SK-N-SH (cell line): Measurements from ENCODE around the gene RPS6KC1. TPM values are rescaled to one million over a fixed set of nuclear protein-coding genes. Genes with fewer than 3 reads are reported as not detected.
"Not testable (repeated sequence)": the region's sequence is repeated elsewhere in the genome, so short reads cannot be mapped to it uniquely, and the experiment has no call there.

Experiments
- CTCF ChIA-PET: fragments of 300-600, 350-600 bp; formaldehyde crosslinking; extraction: SDS; loops from one replicate; lab custom pipeline; 2021; lab: Yijun Ruan, JAX
- POLR2A ChIA-PET: fragments of 350-600 bp; sonication (Branson Sonifier 250); formaldehyde crosslinking; extraction: SDS; loops from one replicate; lab custom pipeline; 2020; ENCODE audit warnings: antibody characterized with exemption, inconsistent platforms; lab: Yijun Ruan, JAX
- DNase-seq: peaks from one replicate; pipeline ENCODE4 v3.0.0; 2012
- H2AFZ ChIP-seq: fragments of 200-600 bp; sonication (generic); 2 replicates; pipeline ENCODE4 v1.8.1; 2016; ENCODE audit warnings: antibody characterized with exemption, mild to moderate bottlenecking, low read depth
- H3F3A ChIP-seq: fragments of 200-600 bp; sonication (generic); replicated peaks from 2 replicates; pipeline ENCODE3; 2016; ENCODE audit warnings: antibody characterized with exemption, mild to moderate bottlenecking; ENCODE audit not compliant: insufficient read depth
- H3K27ac ChIP-seq, 2 experiments: fragments of 200-500 bp in 1 of 2; fragments of 200-600 bp in 1 of 2; sonication (Bioruptor generic) in 1 of 2; sonication (generic), shearing (Covaris generic) in 1 of 2; 2 replicates each; pipeline versions ENCODE4 v1.5.1 to v1.6.1; 2014 to 2016; ENCODE audit warnings: low read depth in 2 of 2, inconsistent platforms in 1 of 2, low read length in 1 of 2, mild to moderate bottlenecking in 1 of 2, mixed read lengths in 1 of 2
- H3K27me3 ChIP-seq: fragments of 200-600 bp; sonication (generic), shearing (Covaris generic); 2 replicates; pipeline ENCODE4 v1.6.1; 2016; ENCODE audit warnings: mixed run types; ENCODE audit not compliant: insufficient read depth
- H3K36me3 ChIP-seq, 2 experiments: fragments of 200-500 bp in 1 of 2; fragments of 200-600 bp in 1 of 2; sonication (Bioruptor generic) in 1 of 2; sonication (generic) in 1 of 2; replicated peaks in 1 of 2; 2 replicates each; pipeline versions ENCODE3 to v1.5.1; 2014 to 2016; ENCODE audit warnings: low read length in 1 of 2, mild to moderate bottlenecking in 1 of 2; ENCODE audit not compliant: insufficient read depth in 2 of 2, control insufficient read depth in 1 of 2
- H3K4me1 ChIP-seq, 2 experiments: fragments of 200-500 bp in 1 of 2; fragments of 200-600 bp in 1 of 2; sonication (Bioruptor generic) in 1 of 2; sonication (generic), shearing (Covaris generic) in 1 of 2; 2 replicates each; pipeline versions ENCODE4 v1.5.1 to v1.6.1; 2014 to 2016; ENCODE audit warnings: low read depth in 1 of 2, low read length in 1 of 2, mixed run types in 1 of 2; ENCODE audit not compliant: insufficient read depth in 2 of 2, control insufficient read depth in 1 of 2
- H3K4me2 ChIP-seq: fragments of 200-600 bp; sonication (generic), shearing (Covaris generic); 2 replicates; pipeline ENCODE4 v1.6.1; 2017; ENCODE audit warnings: mixed run types
- H3K4me3 ChIP-seq, 2 experiments: fragments of 200-500 bp in 1 of 2; fragments of 200-600 bp in 1 of 2; sonication (Bioruptor generic) in 1 of 2; sonication (generic), shearing (Covaris generic) in 1 of 2; 2 replicates each; pipeline versions ENCODE4 v1.5.1 to v1.8.1; 2014 to 2016; ENCODE audit warnings: low read depth in 2 of 2, inconsistent platforms in 1 of 2, low read length in 1 of 2, mild to moderate bottlenecking in 1 of 2, mixed read lengths in 1 of 2, moderate library complexity in 1 of 2
- H3K79me2 ChIP-seq: fragments of 200-600 bp; sonication (generic); 2 replicates; pipeline ENCODE4 v1.8.1; 2017; ENCODE audit warnings: mild to moderate bottlenecking; ENCODE audit not compliant: insufficient read depth
- H3K9ac ChIP-seq: fragments of 200-600 bp; sonication (generic); 2 replicates; pipeline ENCODE4 v1.6.1; 2017; ENCODE audit warnings: mixed run types
- H3K9me2 ChIP-seq: fragments of 200-600 bp; sonication (generic); 2 replicates; pipeline ENCODE4 v1.6.1; 2017; ENCODE audit warnings: mixed run types
- H3K9me3 ChIP-seq: fragments of 200-600 bp; sonication (generic); 2 replicates; pipeline ENCODE4 v1.6.1; 2017; ENCODE audit warnings: mixed run types, mild to moderate bottlenecking, moderate library complexity
- H4K20me1 ChIP-seq: fragments of 200-600 bp; sonication (generic); 2 replicates; pipeline ENCODE4 v1.6.1; 2017; ENCODE audit warnings: mild to moderate bottlenecking, mixed run types; ENCODE audit not compliant: insufficient read depth
- CTCF ChIP-seq: fragments of 200-600 bp; sonication (generic); IDR thresholded peaks from 2 replicates; pipeline ENCODE4 v1.6.1; 2017; ENCODE audit warnings: antibody characterized with exemption, mild to moderate bottlenecking, moderate library complexity
- GABPA ChIP-seq: IDR thresholded peaks from 2 replicates; pipeline ENCODE4 v1.4.0; 2012; ENCODE audit warnings: low read depth, mild to moderate bottlenecking
- GATA2 ChIP-seq: sonication (generic); formaldehyde crosslinking; IDR thresholded peaks from 2 replicates; pipeline ENCODE4 v1.5.0; 2020; ENCODE audit warnings: mild to moderate bottlenecking, missing genetic modification reagents
- MXI1 ChIP-seq: IDR thresholded peaks from 2 replicates; pipeline ENCODE4 v1.6.1; 2012; ENCODE audit warnings: mild to moderate bottlenecking, low read depth, low read length, improper control_type of control experiment
- NRF1 ChIP-seq: IDR thresholded peaks from 2 replicates; pipeline ENCODE4 v1.6.1; 2012; ENCODE audit warnings: low read depth, mild to moderate bottlenecking, low read length
- PBX3 ChIP-seq: IDR thresholded peaks from 2 replicates; pipeline ENCODE4; 2012
- POLR2AphosphoS5 ChIP-seq: IDR thresholded peaks from 2 replicates; pipeline ENCODE4 v1.6.1; 2012; ENCODE audit warnings: low read depth, low read length
- RAD21 ChIP-seq: IDR thresholded peaks from 2 replicates; pipeline ENCODE4 v1.6.1; 2012; ENCODE audit warnings: mild to moderate bottlenecking, low read length
- RCOR1 ChIP-seq: fragments of 150-350 bp; IDR thresholded peaks from 2 replicates; pipeline ENCODE4 v1.6.1; 2017; ENCODE audit warnings: antibody characterized with exemption, low read length
- RFX5 ChIP-seq: IDR thresholded peaks from 2 replicates; pipeline ENCODE4 v1.6.1; 2012; ENCODE audit warnings: mild to moderate bottlenecking, improper control_type of control experiment, low read length
- TAF1 ChIP-seq: IDR thresholded peaks from 2 replicates; pipeline ENCODE4 v1.6.1; 2012; ENCODE audit warnings: low read depth, mild to moderate bottlenecking, low read length, moderate library complexity, borderline replicate concordance
- TCF12 ChIP-seq: IDR thresholded peaks from 2 replicates; pipeline ENCODE4 v1.4.0; 2012
- TEAD4 ChIP-seq: IDR thresholded peaks from 2 replicates; pipeline ENCODE4 v1.4.0; 2012; ENCODE audit warnings: mild to moderate bottlenecking, borderline replicate concordance; ENCODE audit not compliant: insufficient read depth
- YY1 ChIP-seq: IDR thresholded peaks from 2 replicates; pipeline ENCODE4 v1.4.0; 2012; ENCODE audit warnings: low read depth, mild to moderate bottlenecking
- WGBS: methylation state at CpG from one replicate; pipeline ENCODE4 v1.1.6; 2017; ENCODE audit warnings: low lambda C conversion rate; 5-methylcytosine and 5-hydroxymethylcytosine counted together
- polyA plus RNA-seq, 3 experiments: library from polyadenylated mRNA; depleted of rRNA; stranded (reverse); fragments of >200 nt; gene quantifications; 2 replicates each; pipeline ENCODE4 v1.2.3, GENCODE V29; 2012
- TF ChIP-seq, protein P1 (sequence below): IDR thresholded peaks from 2 replicates; pipeline ENCODE4 v1.6.1; 2012; ENCODE audit warnings: mild to moderate bottlenecking, low read depth, low read length, moderate library complexity

RPS6KC1 gene
- polyA plus RNA-seq, 1 of the 3 experiments (the other 2 are of a cell fraction): 7.8 TPM

DNA sequence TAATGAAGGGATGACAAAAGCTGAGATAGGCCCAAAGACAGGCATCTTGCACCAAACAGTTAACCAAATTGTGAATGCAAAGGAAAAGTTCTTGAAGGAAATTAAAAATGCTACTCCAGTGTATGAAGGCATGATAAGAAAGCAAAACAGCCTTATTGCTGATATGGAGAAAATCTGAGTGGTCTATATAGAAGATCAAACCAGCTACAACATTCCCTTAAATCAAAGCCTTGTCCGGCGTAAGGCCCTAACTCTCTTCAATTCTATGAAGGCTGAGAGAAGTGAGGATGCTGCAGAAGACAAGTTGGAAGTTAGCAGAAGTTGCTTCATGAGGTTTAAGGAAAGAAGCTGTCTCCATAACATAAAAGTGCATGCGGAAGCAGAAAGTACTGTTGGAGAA is 31.0 kb upstream of the RPS6KC1 start:
- Histone ChIP-seq H3K79me2 (peaks cover 2% of the 10 kb centered on the region), H3K4me2 (no peak overlapping the region), H3K4me3 (no peak overlapping the region), H3K27ac (no peak overlapping the region), H4K20me1 (no peaks in the 10 kb centered on the region), H3K36me3 (no peaks in the 10 kb centered on the region), H3F3A (peaks cover 3% of the 10 kb centered on the region), H3K9ac (no peak overlapping the region), H2AFZ (no peak overlapping the region), H3K9me2 (no peaks in the 10 kb centered on the region), H3K27me3 (no peaks in the 10 kb centered on the region), H3K4me1 (no peaks in the 10 kb centered on the region; a peak in 2 of 4 replicates), H3K9me3 (no peaks in the 10 kb centered on the region)
- 74% methylated on average over 3 of the region's 3 CpGs for WGBS
- ChIA-PET CTCF (interaction anchor here (1.2 kb wide), 1 partner anchor 31 kb away, joined by 3 read pairs; the partner anchor contains the start of gene RPS6KC1), POLR2A (interaction anchor here (0.8 kb wide), 1 partner anchor 31 kb away, joined by 3 read pairs; the partner anchor contains the start of gene RPS6KC1)
- DNase-seq: no peak
- TF ChIP-seq YY1 (no peak), TEAD4 (no peak), RAD21 (no peak), CTCF (no peak), NRF1 (no peak), RCOR1 (no peak), GABPA (no peak), POLR2AphosphoS5 (no peak), TAF1 (no peak), RFX5 (no peak), PBX3 (no peak), MXI1 (no peak), TCF12 (no peak), GATA2 (no peak)
- TF ChIP-seq, protein P1, sequence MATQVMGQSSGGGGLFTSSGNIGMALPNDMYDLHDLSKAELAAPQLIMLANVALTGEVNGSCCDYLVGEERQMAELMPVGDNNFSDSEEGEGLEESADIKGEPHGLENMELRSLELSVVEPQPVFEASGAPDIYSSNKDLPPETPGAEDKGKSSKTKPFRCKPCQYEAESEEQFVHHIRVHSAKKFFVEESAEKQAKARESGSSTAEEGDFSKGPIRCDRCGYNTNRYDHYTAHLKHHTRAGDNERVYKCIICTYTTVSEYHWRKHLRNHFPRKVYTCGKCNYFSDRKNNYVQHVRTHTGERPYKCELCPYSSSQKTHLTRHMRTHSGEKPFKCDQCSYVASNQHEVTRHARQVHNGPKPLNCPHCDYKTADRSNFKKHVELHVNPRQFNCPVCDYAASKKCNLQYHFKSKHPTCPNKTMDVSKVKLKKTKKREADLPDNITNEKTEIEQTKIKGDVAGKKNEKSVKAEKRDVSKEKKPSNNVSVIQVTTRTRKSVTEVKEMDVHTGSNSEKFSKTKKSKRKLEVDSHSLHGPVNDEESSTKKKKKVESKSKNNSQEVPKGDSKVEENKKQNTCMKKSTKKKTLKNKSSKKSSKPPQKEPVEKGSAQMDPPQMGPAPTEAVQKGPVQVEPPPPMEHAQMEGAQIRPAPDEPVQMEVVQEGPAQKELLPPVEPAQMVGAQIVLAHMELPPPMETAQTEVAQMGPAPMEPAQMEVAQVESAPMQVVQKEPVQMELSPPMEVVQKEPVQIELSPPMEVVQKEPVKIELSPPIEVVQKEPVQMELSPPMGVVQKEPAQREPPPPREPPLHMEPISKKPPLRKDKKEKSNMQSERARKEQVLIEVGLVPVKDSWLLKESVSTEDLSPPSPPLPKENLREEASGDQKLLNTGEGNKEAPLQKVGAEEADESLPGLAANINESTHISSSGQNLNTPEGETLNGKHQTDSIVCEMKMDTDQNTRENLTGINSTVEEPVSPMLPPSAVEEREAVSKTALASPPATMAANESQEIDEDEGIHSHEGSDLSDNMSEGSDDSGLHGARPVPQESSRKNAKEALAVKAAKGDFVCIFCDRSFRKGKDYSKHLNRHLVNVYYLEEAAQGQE: no peak

GRCh38 chr1:213027024-213027423 is 24.0 kb upstream of the RPS6KC1 start:
- H3K79me2 ChIP-seq, DNase-seq, H3K27ac ChIP-seq, H3K4me1 ChIP-seq, H3K9me2 ChIP-seq, H2AFZ ChIP-seq, H3K4me2 ChIP-seq, CTCF ChIA-PET, H4K20me1 ChIP-seq, H3F3A ChIP-seq, H3K4me3 ChIP-seq, H3K9me3 ChIP-seq, POLR2A ChIA-PET, H3K27me3 ChIP-seq, H3K9ac ChIP-seq, H3K36me3 ChIP-seq: not testable (repeated sequence)
- 18% methylated on average over 2 of the region's 3 CpGs for WGBS
